H1 (cell line): Measurements from ENCODE around the gene DCBLD2. TPM values are rescaled to one million over a fixed set of nuclear protein-coding genes. Genes with fewer than 3 reads are reported as not detected.

Source experiments
- CTCF ChIA-PET: fragments of 300-600 bp; sonication (Branson Sonifier 250); formaldehyde crosslinking; loops from one replicate; lab custom pipeline; 2021; ENCODE audit not compliant: partially characterized antibody; lab: Charles Lee
- POLR2A ChIA-PET: fragments of 300-600 bp; sonication (Branson Sonifier 250); formaldehyde crosslinking; loops from one replicate; lab custom pipeline; 2021; ENCODE audit warnings: inconsistent platforms; ENCODE audit not compliant: partially characterized antibody; lab: Charles Lee
- DNase-seq, 2 experiments: peaks; one replicate each; pipeline versions ENCODE4 v3.0.0 to v3.0.0-alpha.2; 2010 to 2022; ENCODE audit warnings: low spot score in 2 of 2, low read depth in 1 of 2, mixed read lengths in 1 of 2
- FAIRE-seq: peaks from 2 replicates; lab custom pipeline; 2011; peaks lifted over from hg19 to GRCh38; lab: Jason Lieb, UNC
- H2AFZ ChIP-seq: 2 replicates; pipeline ENCODE4 v1.8.1; 2012; ENCODE audit warnings: low read length, inconsistent platforms
- H2AK5ac ChIP-seq: 2 replicates; pipeline ENCODE4 v1.6.1; 2013; ENCODE audit warnings: low read depth, low read length
- H2BK120ac ChIP-seq: replicated peaks from 2 replicates; pipeline ENCODE3; 2013; ENCODE audit warnings: low read depth, low read length, inconsistent platforms
- H2BK12ac ChIP-seq: 2 replicates; pipeline ENCODE4 v1.6.1; 2013; ENCODE audit warnings: low read depth, low read length
- H2BK15ac ChIP-seq: 2 replicates; pipeline ENCODE4 v1.6.1; 2013; ENCODE audit warnings: low read length
- H2BK20ac ChIP-seq: 2 replicates; pipeline ENCODE4 v1.6.1; 2013; ENCODE audit warnings: low read length
- H2BK5ac ChIP-seq: 2 replicates; pipeline ENCODE4 v1.6.1; 2013; ENCODE audit warnings: low read depth, low read length
- H3K14ac ChIP-seq: 2 replicates; pipeline ENCODE4 v1.6.1; 2013; ENCODE audit warnings: inconsistent platforms; ENCODE audit not compliant: insufficient read length
- H3K18ac ChIP-seq: 2 replicates; pipeline ENCODE4 v1.6.1; 2013; ENCODE audit warnings: low read length; ENCODE audit errors: extremely low read depth
- H3K23ac ChIP-seq: 2 replicates; pipeline ENCODE4 v1.6.1; 2013; ENCODE audit warnings: inconsistent platforms; ENCODE audit not compliant: insufficient read length
- H3K23me2 ChIP-seq: 2 replicates; pipeline ENCODE4 v1.6.1; 2013; ENCODE audit warnings: low read depth, low read length
- H3K27ac ChIP-seq: 2 replicates; pipeline ENCODE4 v1.6.1; 2011; ENCODE audit warnings: low read depth, low read length, inconsistent platforms
- H3K27me3 ChIP-seq, 4 experiments: replicated peaks in 1 of 4; 1 replicate in 1 of 4; 2 replicates in 3 of 4; pipeline versions ENCODE4 v1.6.1 to v1.8.1; 2011 to 2013; ENCODE audit warnings: low read length in 3 of 4, mild to moderate bottlenecking in 3 of 4, inconsistent platforms in 2 of 4, mixed read lengths in 2 of 4, moderate library complexity in 1 of 4; ENCODE audit not compliant: control insufficient read depth in 3 of 4, insufficient read depth in 3 of 4; ENCODE audit errors: extremely low read depth in 1 of 4
- H3K36me3 ChIP-seq, 4 experiments: 2 replicates each; pipeline versions ENCODE4 v1.6.1 to v1.8.1; 2011 to 2013; ENCODE audit warnings: mild to moderate bottlenecking in 4 of 4, low read length in 3 of 4, moderate library complexity in 2 of 4, control low read depth in 1 of 4, inconsistent platforms in 1 of 4; ENCODE audit not compliant: insufficient read depth in 4 of 4, control insufficient read depth in 2 of 4
- H3K4ac ChIP-seq: replicated peaks from 2 replicates; pipeline ENCODE3; 2013; ENCODE audit warnings: low read length, low read depth, mixed read lengths, inconsistent platforms; ENCODE audit not compliant: insufficient read length
- H3K4me1 ChIP-seq, 4 experiments: replicated peaks in 1 of 4; 1 replicate in 1 of 4; 2 replicates in 3 of 4; pipeline versions ENCODE4 v1.6.1 to v1.8.1; 2011 to 2013; ENCODE audit warnings: low read length in 3 of 4, inconsistent platforms in 2 of 4, mixed read lengths in 1 of 4; ENCODE audit not compliant: insufficient read depth in 4 of 4, control insufficient read depth in 3 of 4
- H3K4me2 ChIP-seq, 2 experiments: 2 replicates each; pipeline versions ENCODE4 v1.6.1 to v1.8.1; 2011 to 2013; ENCODE audit warnings: low read depth in 2 of 2, low read length in 2 of 2, control low read depth in 1 of 2, inconsistent platforms in 1 of 2, mild to moderate bottlenecking in 1 of 2; ENCODE audit not compliant: insufficient read depth in 1 of 2
- H3K4me3 ChIP-seq, 4 experiments: fragments of 200-600, 300-600 bp in 1 of 4; sonication (generic), shearing (Covaris generic), sonication (Bioruptor Twin) in 1 of 4; 2 replicates each; pipeline versions ENCODE4 v1.5.1 to v1.8.1; 2011 to 2016; ENCODE audit warnings: low read length in 4 of 4, low read depth in 3 of 4, control low read depth in 2 of 4, inconsistent platforms in 2 of 4, mild to moderate bottlenecking in 2 of 4, mixed read lengths in 1 of 4, moderate library complexity in 1 of 4; ENCODE audit not compliant: insufficient read depth in 2 of 4; ENCODE audit errors: extremely low read depth in 1 of 4
- H3K56ac ChIP-seq: replicated peaks from 2 replicates; pipeline ENCODE3; 2013; ENCODE audit warnings: low read depth, mild to moderate bottlenecking, mixed read lengths, low read length, inconsistent platforms; ENCODE audit not compliant: insufficient read length
- H3K79me1 ChIP-seq: 2 replicates; pipeline ENCODE4 v1.6.1; 2013; ENCODE audit warnings: low read depth, low read length, control low read depth
- H3K79me2 ChIP-seq, 2 experiments: 2 replicates each; pipeline versions ENCODE4 v1.6.1 to v1.8.1; 2012 to 2013; ENCODE audit warnings: low read length in 2 of 2, mild to moderate bottlenecking in 2 of 2, inconsistent platforms in 1 of 2; ENCODE audit not compliant: insufficient read depth in 2 of 2, control insufficient read depth in 1 of 2
- H3K9ac ChIP-seq, 4 experiments: replicated peaks in 1 of 4; 1 replicate in 1 of 4; 2 replicates in 3 of 4; pipeline versions ENCODE4 v1.6.1 to v1.8.1; 2011 to 2013; ENCODE audit warnings: low read depth in 3 of 4, low read length in 3 of 4, control low read depth in 2 of 4, mild to moderate bottlenecking in 2 of 4, moderate library complexity in 2 of 4, inconsistent platforms in 1 of 4; ENCODE audit errors: extremely low read depth in 1 of 4
- H3K9me3 ChIP-seq, 2 experiments: 2 replicates each; pipeline versions ENCODE4 v1.6.1 to v1.8.1; 2012 to 2013; ENCODE audit warnings: mild to moderate bottlenecking in 2 of 2, moderate library complexity in 2 of 2, control low read depth in 1 of 2, inconsistent platforms in 1 of 2, low read depth in 1 of 2, low read length in 1 of 2, mixed read lengths in 1 of 2; ENCODE audit not compliant: insufficient read depth in 2 of 2
- H4K20me1 ChIP-seq, 2 experiments: replicated peaks in 1 of 2; 2 replicates each; pipeline versions ENCODE3 to v1.8.1; 2011 to 2013; ENCODE audit warnings: inconsistent platforms in 2 of 2, low read length in 2 of 2, mild to moderate bottlenecking in 1 of 2; ENCODE audit not compliant: insufficient read depth in 2 of 2, control insufficient read depth in 1 of 2
- H4K5ac ChIP-seq: 2 replicates; pipeline ENCODE4 v1.6.1; 2013; ENCODE audit warnings: low read length, low read depth, mixed read lengths, inconsistent platforms; ENCODE audit not compliant: insufficient read length
- H4K8ac ChIP-seq: 2 replicates; pipeline ENCODE4 v1.8.0; 2013; ENCODE audit warnings: mild to moderate bottlenecking, moderate library complexity, low read length, inconsistent platforms; ENCODE audit not compliant: insufficient read depth; ENCODE audit errors: extremely low read depth
- H4K91ac ChIP-seq: replicated peaks from 2 replicates; pipeline ENCODE3; 2013; ENCODE audit warnings: low read length, mixed read lengths, inconsistent platforms; ENCODE audit not compliant: insufficient read length
- E2F6 ChIP-seq: IDR thresholded peaks from 2 replicates; pipeline ENCODE4 v1.6.1; 2012; ENCODE audit warnings: inconsistent platforms
- NANOG ChIP-seq: IDR thresholded peaks from 2 replicates; pipeline ENCODE4 v1.6.1; 2011; ENCODE audit warnings: low read length, low read depth, mild to moderate bottlenecking, inconsistent platforms; ENCODE audit not compliant: insufficient read depth, poor library complexity, severe bottlenecking
- PHF8 ChIP-seq: fragments of 200-600 bp; sonication (generic); conservative IDR thresholded peaks from 2 replicates; pipeline ENCODE4 v1.7.1; 2012; ENCODE audit warnings: low read depth, mild to moderate bottlenecking, inconsistent platforms, low read length, moderate library complexity
- POLR2AphosphoS5 ChIP-seq: IDR thresholded peaks from 2 replicates; pipeline ENCODE4 v1.6.1; 2011; ENCODE audit warnings: low read depth, low read length
- SP4 ChIP-seq: IDR thresholded peaks from 2 replicates; pipeline ENCODE4 v1.6.1; 2012; ENCODE audit warnings: low read length, inconsistent platforms
- SRF ChIP-seq: IDR thresholded peaks from 2 replicates; pipeline ENCODE4 v1.6.1; 2011; ENCODE audit warnings: mild to moderate bottlenecking, low read depth, low read length, moderate library complexity
- SUZ12 ChIP-seq: fragments of 200-600 bp; sonication (generic); IDR thresholded peaks from 2 replicates; pipeline ENCODE4 v1.6.1; 2012; ENCODE audit warnings: mild to moderate bottlenecking, inconsistent platforms, low read length, moderate library complexity, mixed read lengths
- WGBS, 2 experiments: shearing (Covaris generic) in 1 of 2; methylation state at CpG; one replicate each; pipeline versions ENCODE4 v1.1.6 to v1.1.7; 2013 to 2015; ENCODE audit warnings: low lambda C conversion rate in 2 of 2, mixed read lengths in 2 of 2, inconsistent platforms in 1 of 2, low coverage in 1 of 2, missing lambda C conversion rate in 1 of 2; ENCODE audit not compliant: insufficient replicate concordance in 2 of 2, insufficient coverage in 1 of 2, insufficient read length in 1 of 2; ENCODE audit errors: extremely low coverage in 1 of 2, missing lambda C conversion rate in 1 of 2; 5-methylcytosine and 5-hydroxymethylcytosine counted together
- polyA plus RNA-seq, 7 experiments: library from polyadenylated mRNA; depleted of rRNA in 3 of 7; stranded (reverse) in 5 of 7; unstranded in 2 of 7; fragments of >200 nt in 5 of 7; fragments of 200-250 nt in 2 of 7; gene quantifications; 1 replicate in 5 of 7; 2 replicates in 1 of 7; 4 replicates in 1 of 7; pipeline versions ENCODE4 v1.2.1 to v1.2.3, GENCODE V29; 2011 to 2013; ENCODE audit warnings: missing spikeins in 2 of 7, mixed read lengths in 2 of 7
- total RNA-seq: library from RNA; stranded (reverse); fragmentation: NEBNext Ultra II Directional; extraction: Animal tissue kit (Norgen Biotek cat#: 25700); gene quantifications from 2 replicates; pipeline ENCODE4 v1.2.1, GENCODE V29; 2021
- TF ChIP-seq, protein P1 (sequence below): IDR thresholded peaks from 2 replicates; pipeline ENCODE4 v1.6.1; 2012; ENCODE audit warnings: inconsistent platforms

The DCBLD2 gene
- total and polyA plus RNA-seq, 2 of the 8 experiments (the other 6 are each of a cell fraction or from before 2014, with no cell fraction given), result 19.6 to 63.8 TPM

DNA sequence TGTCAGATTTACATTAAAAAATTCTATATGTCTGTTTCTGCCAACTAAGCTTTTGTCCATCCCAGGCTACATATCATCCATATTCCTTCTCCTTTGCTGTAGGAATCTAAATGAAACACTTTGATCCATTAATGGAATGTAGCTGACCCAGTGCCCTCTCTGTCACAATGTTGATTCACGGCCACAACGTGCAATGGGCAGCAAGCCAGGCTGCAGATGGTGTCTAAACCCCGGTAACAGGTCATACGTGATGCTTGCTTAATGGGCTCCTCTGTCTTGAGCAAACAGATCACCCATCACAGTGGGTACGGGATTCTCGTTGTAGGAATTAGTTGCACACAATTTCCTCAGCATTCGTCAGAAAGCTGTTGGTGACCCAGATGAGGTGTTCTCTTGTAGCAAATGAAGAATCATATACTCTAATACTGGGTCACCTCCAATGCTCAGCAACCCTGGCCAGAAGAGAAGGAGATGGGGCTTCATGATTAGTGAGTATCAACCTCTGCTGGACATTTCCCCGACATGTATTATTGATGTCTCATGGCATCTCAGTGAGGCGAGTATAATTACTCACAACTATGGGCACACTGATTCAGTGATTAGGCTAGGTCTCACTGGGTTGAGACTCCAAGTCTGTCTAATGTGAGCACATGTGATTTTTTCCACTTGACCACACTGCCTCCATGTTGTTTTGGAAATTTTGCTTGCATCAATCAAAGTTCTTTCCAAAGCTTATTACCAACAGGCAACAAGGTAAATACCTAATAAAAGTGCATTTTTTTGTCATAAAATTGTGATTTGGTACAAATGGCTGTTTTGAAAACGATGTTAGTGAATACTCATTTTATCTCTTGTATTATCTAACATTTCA lies 12.9 kb upstream of the DCBLD2 start:
- no peak overlapping the region for H2BK12ac ChIP-seq
- 91% methylated on average over 10 of the region's 10 CpGs; no CpG with 5 or more reads in 1 of the 2 experiments for WGBS, 2 experiments
- H4K20me1 ChIP-seq, result no peaks in the 10 kb centered on the region
- H3K4me2 ChIP-seq, result no peak overlapping the region
- H3K79me1 ChIP-seq, result no peaks in the 10 kb centered on the region
- no peak overlapping the region for H3K14ac ChIP-seq
- H3K18ac ChIP-seq, result no peak overlapping the region
- no peak overlapping the region for H2BK20ac ChIP-seq
- H2BK120ac ChIP-seq, result no peak overlapping the region
- H3K9ac ChIP-seq, result no peak overlapping the region
- no peak overlapping the region for H2BK15ac ChIP-seq
- no peak overlapping the region for H4K91ac ChIP-seq
- no peak overlapping the region for H3K4me3 ChIP-seq
- ChIA-PET POLR2A (no interaction called here), CTCF (no interaction called here)
- no peak overlapping the region for H3K4ac ChIP-seq
- H2AFZ ChIP-seq, result no peak overlapping the region
- FAIRE-seq, result no peak
- H3K27me3 ChIP-seq, result no peaks in the 10 kb centered on the region
- no peak overlapping the region for H4K8ac ChIP-seq
- no peak overlapping the region for H3K27ac ChIP-seq
- no peak overlapping the region for H3K56ac ChIP-seq
- peaks cover 0 to 4% of the 10 kb centered on the region in 2 experiments; a peak in 1 of 4 replicates for H3K9me3 ChIP-seq
- no peak overlapping the region for H4K5ac ChIP-seq
- no peaks in the 10 kb centered on the region for H3K4me1 ChIP-seq
- no peaks in the 10 kb centered on the region for H3K36me3 ChIP-seq
- TF ChIP-seq NANOG, result no peak
- TF ChIP-seq, protein P1, sequence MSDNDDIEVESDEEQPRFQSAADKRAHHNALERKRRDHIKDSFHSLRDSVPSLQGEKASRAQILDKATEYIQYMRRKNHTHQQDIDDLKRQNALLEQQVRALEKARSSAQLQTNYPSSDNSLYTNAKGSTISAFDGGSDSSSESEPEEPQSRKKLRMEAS, result no peak
- no peak for TF ChIP-seq E2F6
- TF ChIP-seq SUZ12, result no peak
- TF ChIP-seq SP4, result no peak
- no peak for TF ChIP-seq POLR2AphosphoS5
- no peak for TF ChIP-seq SRF
- TF ChIP-seq PHF8, result no peak
- no peak overlapping the region for H2BK5ac ChIP-seq
- no peak overlapping the region for H2AK5ac ChIP-seq
- no peak overlapping the region for H3K23ac ChIP-seq
- no peaks in the 10 kb centered on the region for H3K23me2 ChIP-seq
- no peaks in the 10 kb centered on the region for H3K79me2 ChIP-seq
- DNase-seq, result no peak
